ENCODE results near the gene MTCH2.

MTCH2 gene

GRCh38 chr11:47589118-47589517 lies 53.2 kb downstream of the MTCH2 start:
- no peak for DNase-seq

DNA sequence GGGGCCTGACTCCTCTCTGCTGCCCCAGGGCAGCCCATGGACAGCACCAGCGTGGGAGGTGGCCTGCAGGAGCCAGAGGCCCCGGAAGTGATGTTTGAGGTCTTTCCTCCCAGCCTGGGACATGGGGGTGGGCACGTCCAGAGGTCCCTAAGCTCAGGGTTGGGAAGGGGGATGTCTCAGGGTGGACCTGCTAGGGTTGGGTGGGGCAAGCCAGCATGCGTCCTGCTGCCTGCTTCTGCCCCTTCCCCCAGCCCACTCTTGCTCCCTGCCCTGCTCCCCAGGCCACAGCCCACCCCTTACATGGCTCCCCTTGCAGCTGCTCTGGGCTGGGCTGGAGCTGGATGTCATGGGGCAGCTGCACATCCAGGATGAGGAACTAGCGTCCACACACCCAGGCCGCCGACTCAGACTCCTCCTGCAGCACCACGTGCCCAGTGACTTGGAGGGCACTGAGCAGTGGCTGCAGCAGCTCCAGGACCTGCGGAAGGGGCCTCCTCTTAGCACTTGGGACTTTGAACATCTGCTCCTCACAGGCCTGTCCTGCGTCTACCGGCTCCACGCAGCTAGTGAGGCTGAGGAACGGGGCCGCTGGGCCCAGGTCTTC lies 54.5 kb downstream of the MTCH2 start:
- DNase-seq: no peak

DNA sequence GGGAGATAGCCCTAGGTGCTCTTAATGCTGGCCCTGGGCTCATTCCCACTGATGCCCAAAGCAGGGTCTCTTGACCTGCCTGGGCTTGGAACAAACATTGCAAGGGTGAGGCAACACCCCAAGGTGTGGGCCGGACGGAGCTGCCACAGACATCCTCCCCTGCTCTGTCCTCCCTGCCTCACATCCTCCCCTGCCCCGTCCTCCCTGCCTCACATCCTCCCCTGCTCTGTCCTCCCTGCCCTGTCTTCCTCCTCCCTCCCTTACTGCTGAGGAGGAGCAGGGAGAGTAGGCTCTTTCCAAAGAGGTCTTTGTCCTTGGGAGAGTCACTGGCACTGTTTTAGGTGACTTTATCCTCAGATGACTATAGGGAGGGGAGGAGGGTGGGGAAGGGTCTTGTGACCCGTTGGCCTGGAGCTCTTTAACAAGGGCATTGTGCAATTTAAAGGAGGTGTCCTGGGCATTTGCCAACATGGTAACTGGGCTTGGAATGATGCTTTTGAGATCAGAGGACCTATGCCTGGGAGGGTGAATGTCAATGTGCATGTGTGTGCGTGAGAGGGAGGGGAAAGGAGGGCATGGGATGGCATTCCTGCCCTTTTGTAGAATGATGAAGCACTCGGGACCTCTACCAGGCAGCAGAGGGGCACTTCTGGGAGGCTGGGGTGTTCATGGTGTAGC lies 55.2 kb downstream of the MTCH2 start:
- DNase-seq: no peak

- no peak for DNase-seq
Observed at GRCh38 chr11:47586098-47586855, 56.1 kb downstream of the MTCH2 start, which contains the start of gene FAM180B. FAM180B (plus strand) TSS chr11:47586678; CDS start chr11:47586769, 91 bp downstream.

DNA sequence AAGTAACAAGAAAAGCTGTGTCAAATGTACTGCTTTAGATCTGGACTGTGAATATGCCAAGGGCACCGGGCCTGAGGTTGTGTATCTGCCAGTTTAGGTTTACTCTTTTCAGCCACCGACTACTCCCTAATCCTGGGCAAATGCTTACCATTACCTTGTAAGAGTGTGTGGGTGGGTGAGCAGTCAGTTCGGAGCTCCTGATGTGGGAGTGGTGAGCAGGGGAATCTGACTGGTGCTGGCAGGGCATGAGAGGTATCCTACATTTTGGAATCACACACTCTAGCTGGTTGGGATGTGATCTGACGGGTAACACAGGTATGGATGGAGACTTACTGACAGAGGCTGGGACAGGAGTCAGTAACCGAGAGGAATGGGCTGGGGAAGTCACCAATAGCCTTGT lies 58.5 kb downstream of the MTCH2 start:
- no peak for DNase-seq

DNA sequence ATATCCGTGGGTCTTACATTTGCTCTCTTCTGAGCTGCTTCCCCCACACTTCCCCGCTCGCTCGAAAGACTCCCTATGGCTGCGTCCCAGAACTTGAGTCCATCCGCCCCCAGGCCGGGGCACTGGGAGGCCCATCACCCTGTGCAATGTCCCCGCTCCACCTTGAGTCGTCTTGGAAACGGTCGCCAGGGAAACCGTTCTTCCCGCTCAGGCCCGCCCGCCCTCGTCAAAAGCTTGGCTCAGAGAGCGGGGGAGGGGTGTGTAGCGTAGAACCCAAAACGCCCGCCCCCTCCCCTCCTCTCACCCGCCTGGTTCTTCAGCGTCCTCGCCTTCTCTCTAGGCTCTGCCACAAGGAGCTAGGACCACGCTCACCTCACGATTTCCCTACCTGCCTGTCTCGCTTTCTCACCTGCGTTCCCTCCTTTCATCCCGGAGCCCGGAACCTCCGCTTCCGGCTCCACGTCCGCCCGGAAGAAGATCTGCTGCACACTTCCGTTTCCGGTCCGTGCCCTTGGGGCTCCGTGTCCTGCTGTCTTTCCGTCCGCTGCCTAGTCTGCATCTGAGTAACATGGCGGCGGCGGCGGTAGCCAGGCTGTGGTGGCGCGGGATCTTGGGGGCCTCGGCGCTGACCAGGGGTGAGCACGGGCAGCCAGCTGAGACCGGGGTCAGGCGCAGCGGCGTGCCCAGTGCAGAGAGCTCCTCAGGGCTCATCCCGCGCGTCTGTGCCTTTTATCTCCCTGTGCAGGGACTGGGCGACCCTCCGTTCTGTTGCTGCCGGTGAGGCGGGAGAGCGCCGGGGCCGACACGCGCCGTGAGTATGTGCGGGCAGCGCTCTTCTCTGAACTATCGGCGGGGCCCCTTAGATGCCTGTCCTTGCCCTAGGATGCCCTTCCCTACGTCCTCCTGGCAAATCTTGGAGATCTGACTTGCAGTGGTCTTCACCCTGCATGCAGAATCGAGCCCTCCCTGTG lies 63.5 kb downstream of the MTCH2 start, which contains the start of the genes KBTBD4 and NDUFS3:
Gene KBTBD4, minus strand, starts transcription at position 447 of the 971 bp plus-strand sequence. Its CDS starts 19 bp downstream, at position 428.
Gene NDUFS3, plus strand, starts transcription at position 551 of the 971 bp plus-strand sequence. Its CDS starts 18 bp downstream, at position 569.
- peak; percentile 76 for DNase-seq

GRCh38 chr11:47577460-47578041 lies 64.8 kb downstream of the MTCH2 start:
- DNase-seq: no peak

DNA sequence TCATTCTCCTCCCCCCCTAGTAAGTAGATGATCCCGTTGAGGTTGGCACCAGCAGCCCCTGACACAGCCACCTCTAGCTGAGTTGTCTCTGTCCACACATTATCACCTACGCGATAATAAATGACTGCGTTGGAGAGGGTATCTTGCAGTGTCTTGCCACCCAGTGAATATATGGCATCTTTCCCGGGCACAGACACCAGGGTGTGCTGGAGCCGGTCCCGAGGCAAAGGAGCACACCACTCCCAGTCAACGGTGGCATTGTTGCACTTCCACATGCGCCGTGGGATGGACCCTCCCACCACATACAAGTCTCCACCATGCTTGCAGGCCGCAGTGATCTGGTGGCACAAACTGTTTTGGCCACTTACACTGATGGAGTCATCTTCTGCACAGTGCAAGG lies 69.0 kb downstream of the MTCH2 start:
- DNase-seq: no peak

DNA sequence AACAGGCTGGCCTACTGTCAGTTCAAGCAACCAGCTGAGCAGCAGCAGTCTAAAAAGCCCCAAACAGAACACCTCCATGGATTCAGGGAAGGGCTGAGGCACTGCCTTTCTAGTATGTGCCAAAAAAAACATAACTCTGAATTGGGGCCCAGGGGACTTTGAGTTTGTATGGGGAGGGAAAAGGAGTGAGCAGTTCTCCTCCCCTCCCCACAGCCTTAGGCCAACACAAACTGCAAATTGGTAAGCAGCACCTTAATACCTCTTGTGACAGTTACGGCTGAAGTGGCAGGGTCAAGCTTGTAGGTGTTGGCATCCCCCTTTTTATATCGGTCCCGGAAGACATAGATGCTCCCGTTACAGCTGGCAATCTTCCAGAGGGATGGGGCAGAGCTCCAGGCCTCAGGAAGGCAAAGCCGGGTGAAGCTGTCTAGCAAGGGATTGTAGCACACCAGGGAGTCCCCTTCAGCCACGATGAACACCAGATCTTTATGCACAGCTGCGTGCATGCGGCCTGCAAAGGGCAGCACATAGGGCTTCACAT lies 69.6 kb downstream of the MTCH2 start:
- no peak for DNase-seq

- DNase-seq: no peak
Observed at GRCh38 chr11:47571895-47572294, 70.5 kb downstream of the MTCH2 start.

DNA sequence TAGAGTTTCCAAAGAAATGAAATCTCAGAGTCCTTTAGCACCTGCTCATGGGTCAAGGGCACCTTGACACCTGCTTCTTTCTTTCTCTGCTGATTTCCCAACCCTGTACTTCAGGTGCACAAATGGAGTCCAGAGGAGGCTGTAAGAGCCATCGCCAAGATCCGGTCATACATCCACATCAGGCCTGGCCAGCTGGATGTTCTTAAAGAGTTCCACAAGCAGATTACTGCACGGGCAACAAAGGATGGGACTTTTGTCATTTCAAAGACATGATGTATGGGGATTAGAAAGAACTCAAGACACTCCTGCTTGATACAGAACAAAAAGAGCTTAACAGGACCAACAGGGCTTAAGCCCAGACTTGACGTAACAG lies 71.0 kb downstream of the MTCH2 start:
- no peak for DNase-seq

DNA sequence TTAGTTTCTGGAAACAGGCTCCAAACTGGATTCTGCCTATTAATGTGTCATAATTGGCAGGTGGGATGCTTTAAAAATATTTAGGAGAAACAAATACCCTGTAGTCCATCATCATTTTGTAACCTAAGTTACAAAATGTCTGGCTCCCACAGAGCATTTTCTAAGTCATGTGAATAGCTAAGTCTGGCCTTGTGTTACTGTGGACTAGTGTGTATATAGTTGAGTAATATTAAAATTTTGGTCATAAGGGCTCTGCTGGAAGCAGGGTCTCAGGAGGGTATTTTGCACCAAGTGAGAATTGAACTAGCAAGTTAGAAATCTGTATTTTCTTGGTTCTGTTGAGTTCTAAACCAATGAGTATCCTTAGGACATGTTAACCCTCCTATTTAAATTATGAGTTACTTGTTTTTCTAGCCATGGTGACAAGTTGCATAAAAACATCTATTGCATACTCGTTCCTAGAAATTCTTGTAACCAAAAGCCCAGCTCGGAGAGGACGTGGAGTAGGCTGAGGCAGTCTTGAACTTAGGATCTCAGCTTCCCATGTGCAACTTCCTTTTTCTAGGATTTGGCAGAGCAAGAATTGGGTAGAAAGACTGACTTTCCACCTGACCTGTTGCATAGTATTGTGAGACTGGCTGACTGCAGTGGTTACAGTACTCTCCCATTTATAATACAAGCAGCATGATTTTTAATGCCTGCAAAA lies 71.6 kb downstream of the MTCH2 start:
- no peak for DNase-seq

DNA sequence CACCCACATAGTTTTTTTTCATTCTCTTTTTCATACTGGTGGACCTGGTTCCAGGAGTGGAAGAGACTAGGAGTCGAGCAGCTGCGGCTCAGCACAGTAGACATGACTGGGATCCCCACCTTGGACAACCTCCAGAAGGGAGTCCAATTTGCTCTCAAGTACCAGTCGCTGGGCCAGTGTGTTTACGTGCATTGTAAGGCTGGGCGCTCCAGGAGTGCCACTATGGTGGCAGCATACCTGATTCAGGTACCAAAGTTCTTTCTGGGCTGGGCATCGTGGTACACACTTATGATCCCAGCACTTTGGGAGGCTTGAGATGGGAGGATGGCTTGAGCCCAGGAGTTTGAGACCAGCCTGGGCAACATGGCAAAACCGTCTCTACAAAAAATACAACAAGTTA lies 72.7 kb downstream of the MTCH2 start:
- no peak for DNase-seq

Measured in NCI-H2081 treated with DMSO at 0.1 percent for 48 hours (cell line).